SHP77 (cell line): Measurements from ENCODE around the gene TNNI2.

ENCODE experiments used
- DNase-seq, 2 experiments: peaks; one replicate each; lab custom pipeline; 2025; lab: John Stamatoyannopoulos, UW

TNNI2 gene

GRCh38 chr11:1821562-1821961, 17.2 kb upstream of the TNNI2 start:
- DNase-seq: no peak

DNA sequence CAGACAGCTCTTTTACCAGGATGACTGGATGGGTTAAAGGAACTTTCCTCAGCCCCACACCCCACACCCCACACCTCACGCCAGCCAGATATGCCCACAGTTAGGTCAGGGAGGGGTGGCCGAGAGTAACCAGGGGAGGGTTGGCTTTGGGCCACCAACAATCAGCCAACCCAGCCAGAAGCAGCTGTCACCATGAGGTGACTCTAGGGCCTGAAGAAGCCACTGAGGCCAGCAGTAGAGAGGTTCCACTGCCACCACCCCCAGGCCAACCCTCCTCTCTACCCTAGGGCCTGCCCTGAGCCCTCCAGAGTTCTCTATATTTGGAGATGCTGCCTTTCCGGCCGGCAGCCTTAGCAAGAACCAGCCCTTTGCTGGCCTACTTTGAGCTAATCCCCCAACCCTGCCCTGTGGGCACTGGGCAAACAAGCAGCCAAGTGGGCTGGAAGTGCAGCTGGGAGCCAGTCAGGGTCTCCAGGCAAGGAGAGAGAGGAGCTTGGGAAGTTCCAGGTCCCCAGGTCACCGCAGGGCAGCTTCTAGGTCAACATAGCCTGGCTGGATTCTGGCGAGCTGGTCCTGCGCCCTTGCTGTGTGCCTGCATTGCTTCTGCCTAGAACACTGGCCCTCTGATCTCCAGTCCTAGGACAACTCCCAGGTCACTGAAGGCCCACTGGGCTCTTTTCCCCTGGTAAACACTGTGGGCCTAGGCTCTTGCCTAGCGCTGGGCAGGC, 16.0 kb upstream of the TNNI2 start:
- DNase-seq: no peak

GRCh38 chr11:1823376-1824220, 15.2 kb upstream of the TNNI2 start:
- no peak for DNase-seq

DNA sequence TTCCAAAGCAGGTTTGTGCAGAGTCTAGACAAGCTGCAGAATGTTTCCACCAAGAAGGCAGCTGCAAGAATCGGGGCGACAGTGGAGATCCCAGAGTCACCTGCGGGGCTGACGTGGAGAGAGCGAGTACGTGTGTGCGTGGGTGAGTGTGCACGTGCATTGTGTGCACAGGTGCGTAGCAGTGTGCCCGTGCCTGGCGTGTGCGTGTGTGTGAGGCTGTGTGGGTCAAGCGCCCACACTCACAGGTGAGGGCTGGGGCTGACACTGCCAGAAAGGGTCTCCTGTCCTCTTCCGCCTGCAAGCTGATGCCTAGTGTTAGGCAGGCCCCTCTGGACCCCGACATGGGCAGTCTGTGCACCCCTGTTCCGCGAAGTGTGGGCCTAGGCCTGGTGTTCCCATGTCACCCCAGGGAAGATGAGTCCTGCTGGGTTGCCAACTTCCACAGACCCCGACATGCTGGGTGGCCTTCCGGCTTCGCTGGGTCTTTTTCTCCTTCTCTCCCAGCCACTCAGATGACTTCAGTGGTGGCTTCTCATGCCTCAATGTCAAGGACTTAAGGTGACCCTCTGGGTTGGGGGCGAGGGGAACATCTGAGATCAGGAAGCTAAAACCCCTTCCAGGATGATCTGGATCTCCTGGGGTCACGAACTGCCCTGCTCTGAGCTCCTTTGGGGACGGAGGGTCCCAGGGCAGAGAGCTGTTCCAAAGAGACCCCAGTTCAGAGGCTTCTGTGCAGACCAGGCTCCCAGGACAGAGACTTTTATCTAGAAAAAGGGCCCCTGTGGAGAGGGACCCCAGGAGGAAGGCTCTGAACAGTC, 14.4 kb upstream of the TNNI2 start:
- no peak for DNase-seq

DNA sequence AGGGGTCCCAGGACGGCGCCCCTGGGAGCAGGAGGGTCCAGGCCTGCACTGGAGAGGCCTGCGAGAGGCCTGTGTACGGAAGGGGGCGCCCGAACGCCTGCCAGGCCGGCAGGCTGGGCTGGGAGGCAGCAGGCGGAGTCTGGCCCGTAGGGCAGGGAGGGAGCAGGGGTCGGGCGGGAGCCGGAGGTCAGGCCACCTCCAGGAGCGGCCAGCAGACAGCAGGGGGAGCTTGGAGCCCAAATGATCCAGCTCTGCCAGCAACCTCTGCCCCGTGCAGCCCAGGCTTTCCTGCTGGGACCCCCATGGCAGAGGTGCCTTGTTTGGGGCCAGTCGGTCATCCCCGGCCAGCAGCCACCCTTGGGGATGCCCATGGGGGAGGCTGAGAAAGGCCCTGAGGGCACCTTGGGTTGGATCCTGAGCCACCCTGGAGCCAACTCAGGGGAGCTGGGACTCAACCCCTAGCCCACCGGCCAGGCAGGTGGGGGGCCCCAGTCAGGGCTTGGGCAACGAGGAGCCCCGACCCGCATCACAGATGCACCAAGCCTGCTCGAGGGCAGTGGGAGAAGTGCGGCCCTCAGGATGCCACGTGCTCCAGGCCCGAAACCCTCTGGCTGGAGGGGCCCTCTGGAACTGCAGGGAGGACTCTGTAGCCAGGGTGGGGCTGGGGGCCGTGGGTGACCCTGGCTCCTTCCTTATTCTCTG, 13.6 kb upstream of the TNNI2 start:
- DNase-seq: no peak

DNA sequence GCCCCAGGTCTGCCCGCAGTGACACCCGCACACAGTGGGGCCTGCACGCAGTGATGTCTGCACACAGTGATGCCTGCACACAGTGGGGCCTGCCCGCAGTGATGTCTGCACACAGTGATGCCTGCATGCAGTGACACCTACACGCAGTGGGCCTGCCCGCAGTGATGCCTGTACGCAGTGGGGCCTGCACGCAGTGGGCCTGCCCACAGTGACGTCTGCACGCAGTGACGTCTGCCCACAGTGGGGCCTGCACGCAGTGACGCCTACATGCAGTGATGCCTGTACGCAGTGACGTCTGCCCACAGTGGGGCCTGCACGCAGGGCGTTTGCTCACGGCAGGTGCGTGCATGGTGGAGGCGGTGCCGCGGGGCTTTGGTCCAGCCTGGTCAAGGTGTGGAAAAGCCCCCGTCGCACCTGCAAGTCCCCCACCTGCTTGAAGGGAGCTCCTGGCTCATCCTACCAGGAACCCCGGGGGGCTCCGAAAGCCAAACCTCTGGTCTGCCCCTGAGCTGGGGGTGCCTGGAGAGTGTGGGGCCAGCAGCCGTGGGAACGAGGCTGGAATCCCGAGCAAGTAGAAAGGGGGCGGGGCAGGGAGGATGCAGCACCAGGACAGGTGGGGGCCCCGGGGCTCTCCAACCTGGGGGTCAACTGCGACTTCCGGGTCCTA, 12.9 kb upstream of the TNNI2 start:
- no peak for DNase-seq

GRCh38 chr11:1826552-1827094, 12.2 kb upstream of the TNNI2 start:
- no peak for DNase-seq

GRCh38 chr11:1827095-1827813, 11.5 kb upstream of the TNNI2 start:
- peak; percentile 23 to 75 for DNase-seq

GRCh38 chr11:1827931-1828330, 10.8 kb upstream of the TNNI2 start:
- no peak for DNase-seq

DNA sequence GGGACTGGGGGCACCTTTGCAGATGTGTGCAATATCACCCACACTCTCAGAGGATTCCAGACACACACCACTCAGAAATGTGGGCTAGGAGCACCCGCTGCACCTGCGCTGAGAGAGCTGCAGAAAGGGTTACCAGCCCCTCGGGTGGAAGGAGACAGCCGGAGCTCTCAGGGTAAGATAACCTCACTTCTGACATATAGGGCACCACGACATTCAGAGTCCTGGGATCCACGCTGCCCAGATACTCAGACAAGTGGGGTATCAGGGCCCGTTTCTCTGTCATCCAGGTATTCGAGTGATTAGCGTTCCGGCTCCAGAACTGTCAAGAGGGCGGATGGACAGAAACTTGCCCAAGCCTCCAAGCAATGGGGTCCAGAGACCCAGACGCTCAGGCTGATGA, 10.2 kb upstream of the TNNI2 start:
- no peak for DNase-seq

GRCh38 chr11:1829039-1829820, 9.6 kb upstream of the TNNI2 start:
- no peak for DNase-seq

- no peak for DNase-seq
Observed at GRCh38 chr11:1830004-1830321, 8.8 kb upstream of the TNNI2 start.

GRCh38 chr11:1830322-1831223, 8.2 kb upstream of the TNNI2 start:
- peak in 1 of 2 experiments; percentile 9 for DNase-seq

GRCh38 chr11:1831338-1832210, 7.2 kb upstream of the TNNI2 start:
- no peak for DNase-seq

DNA sequence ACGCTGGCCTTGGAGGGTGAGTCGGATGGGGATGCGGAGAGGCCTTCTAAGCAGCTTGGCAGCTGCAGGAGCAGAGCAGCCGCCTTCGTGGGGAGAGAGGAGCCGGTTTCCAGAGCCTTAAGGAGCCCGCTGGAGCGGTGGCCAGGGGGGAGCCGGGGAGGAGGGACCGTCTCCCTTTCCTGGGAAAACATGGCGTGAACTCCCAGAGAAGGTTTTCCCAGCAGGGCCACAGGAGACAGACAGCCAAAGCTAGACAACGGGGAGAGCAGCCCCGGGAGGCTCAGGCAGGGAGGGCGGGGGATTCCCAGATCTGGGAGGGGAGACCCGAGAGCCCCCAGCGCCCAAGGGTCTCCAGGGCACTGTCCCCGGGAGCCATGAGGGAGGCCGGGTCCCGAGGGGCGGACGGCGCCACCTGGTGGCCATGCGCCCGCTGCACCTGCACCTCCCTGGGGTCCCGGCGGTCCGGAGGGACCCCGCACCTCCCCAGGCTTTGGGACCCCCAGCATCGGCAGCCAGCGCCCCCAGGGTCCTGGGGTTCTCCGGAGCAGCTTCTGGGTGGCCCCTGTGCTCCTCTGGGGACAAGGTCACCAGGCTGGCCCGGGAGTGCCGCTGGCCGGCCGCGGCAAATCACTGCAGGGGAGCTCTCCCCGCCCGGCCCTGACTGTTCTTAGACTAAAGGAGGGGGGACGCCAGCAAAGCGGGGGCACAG, 6.4 kb upstream of the TNNI2 start:
- no peak for DNase-seq

GRCh38 chr11:1832920-1833295, 5.9 kb upstream of the TNNI2 start:
- no peak for DNase-seq

- no peak for DNase-seq
Observed at GRCh38 chr11:1834062-1834610, 4.6 kb upstream of the TNNI2 start.
